Suppressor macrophage treated with lipopolysaccharide for 1 hour (primary cell): ENCODE results near the gene UPF3A.
"Not testable (repeated sequence)": the region's sequence is repeated elsewhere in the genome, so short reads cannot be mapped to it uniquely, and the experiment has no call there.

Experiments
- DNase-seq, 3 donors: peaks; one replicate each; pipeline ENCODE4 v3.0.0-alpha.2; 2020 to 2022

UPF3A gene, protein sequence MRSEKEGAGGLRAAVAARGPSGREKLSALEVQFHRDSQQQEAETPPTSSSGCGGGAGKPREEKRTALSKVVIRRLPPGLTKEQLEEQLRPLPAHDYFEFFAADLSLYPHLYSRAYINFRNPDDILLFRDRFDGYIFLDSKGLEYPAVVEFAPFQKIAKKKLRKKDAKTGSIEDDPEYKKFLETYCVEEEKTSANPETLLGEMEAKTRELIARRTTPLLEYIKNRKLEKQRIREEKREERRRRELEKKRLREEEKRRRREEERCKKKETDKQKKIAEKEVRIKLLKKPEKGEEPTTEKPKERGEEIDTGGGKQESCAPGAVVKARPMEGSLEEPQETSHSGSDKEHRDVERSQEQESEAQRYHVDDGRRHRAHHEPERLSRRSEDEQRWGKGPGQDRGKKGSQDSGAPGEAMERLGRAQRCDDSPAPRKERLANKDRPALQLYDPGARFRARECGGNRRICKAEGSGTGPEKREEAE

GRCh38 chr13:114281351-114282040 lies at the start of gene UPF3A:
Gene UPF3A, plus strand, starts transcription at chr13:114281601. Its CDS starts 39 bp downstream, at chr13:114281640.
- peak; percentile 92 to 97 (median 96) for DNase-seq

DNA sequence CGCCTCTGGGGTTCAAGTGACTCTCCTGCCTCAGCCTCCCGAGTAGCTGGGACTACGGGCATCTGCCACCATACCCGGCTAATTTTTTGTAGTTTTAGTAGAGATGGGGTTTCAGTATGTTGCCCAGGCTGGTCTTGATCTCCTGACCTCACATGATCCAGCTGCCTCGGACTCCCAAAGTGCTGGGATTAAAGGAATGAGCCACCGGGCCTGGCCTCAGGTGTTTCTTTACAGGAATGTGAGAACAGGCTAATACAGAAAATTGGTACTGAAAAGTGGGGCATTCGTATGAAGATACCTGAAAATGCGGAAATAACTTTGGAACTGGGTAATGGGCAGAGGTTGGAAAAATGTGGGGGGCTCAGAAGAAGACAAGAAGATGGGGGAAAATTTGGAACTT lies 49.5 kb upstream of the UPF3A start:
- DNase-seq: no peak

DNA sequence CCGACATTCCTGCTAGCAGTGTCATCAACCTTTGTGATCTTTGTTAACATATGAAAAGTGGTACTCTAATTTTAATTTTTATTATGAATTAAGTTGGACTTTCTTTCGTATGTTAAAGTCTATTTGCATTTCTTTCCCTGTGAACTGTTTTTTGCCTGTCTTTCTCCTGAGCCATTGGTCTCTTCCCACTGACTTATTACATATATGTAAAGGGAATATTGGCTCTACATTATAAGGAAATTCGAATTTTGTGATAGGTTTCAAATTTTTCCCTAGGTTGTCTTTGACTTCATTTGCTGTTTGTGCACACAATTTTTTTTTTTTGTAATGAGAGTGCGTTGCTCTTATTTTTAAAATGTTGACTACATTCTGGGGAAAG lies 47.1 kb upstream of the UPF3A start:
- DNase-seq: no peak

DNA sequence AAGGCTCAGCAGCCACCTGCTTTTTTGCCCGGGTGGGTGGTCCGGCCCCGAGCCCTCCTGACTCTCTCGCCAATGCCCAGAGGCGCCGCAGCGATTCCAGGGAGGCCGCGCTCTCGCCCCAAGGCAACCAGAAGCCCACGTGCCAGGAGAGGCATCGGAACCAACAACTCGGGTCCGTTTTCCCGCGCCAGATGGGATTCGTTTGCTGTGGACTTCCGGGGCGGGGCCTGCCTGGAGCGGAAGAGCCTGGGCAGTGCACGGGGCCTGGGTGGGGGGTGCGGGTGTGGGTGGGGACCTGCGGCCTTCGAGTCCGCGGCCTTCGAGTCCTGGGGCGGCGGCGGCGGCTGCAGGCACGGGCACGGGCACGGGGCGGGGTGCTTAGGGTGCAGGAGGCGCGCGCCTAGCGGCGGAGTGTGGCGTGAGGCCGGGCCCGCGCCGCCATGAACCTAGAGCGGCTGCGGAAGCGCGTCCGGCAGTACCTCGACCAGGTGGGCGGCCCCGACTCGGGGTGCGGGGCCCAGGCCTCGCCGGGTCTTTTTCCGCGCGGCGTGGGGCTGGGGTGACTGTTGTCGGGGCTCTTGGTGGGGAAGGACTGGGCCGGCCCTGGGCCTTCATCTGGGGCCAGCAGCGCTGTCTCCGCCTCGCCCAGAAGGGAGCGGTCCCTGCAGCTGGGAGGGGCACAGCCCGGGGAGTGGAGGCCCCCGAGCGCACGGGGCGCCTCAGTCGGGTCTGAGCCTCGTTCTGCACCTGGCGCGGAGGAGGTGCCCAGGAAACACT lies 46.6 kb upstream of the UPF3A start, which contains the start of gene CDC16:
TSS of gene CDC16 (plus strand) at position 253 of the 777 bp plus-strand sequence. CDS start at position 441, 188 bp downstream.
- DNase-seq: peak; percentile 89 to 97 (median 94)

- DNase-seq: no peak
These were observed 45.7 kb upstream of the UPF3A start for GRCh38 chr13:114235697-114236096.

DNA sequence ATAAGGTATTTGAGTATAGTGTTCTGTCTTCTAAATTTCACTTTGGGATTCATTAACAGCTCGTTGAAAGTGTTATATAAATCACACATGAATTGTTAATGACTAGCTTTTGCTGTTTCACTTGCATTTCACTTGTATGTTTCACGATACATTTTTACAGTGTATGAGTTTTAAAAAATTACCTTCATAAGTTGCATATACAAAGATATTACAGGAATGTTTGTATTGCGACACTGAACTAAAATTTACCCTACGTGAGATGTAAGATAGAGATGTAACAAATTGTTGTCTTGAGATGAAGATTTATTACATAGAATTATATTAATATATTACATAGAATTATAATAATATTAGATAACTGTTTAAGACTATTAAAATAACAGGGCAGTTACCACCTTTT lies 45.2 kb upstream of the UPF3A start:
- no peak for DNase-seq

GRCh38 chr13:114237415-114238112 lies 43.8 kb upstream of the UPF3A start:
- no peak for DNase-seq

- no peak for DNase-seq
These were observed 39.5 kb upstream of the UPF3A start for GRCh38 chr13:114241918-114242317.

GRCh38 chr13:114243971-114244370 lies 37.4 kb upstream of the UPF3A start:
- DNase-seq: no peak

GRCh38 chr13:114244637-114245036 lies 36.8 kb upstream of the UPF3A start:
- DNase-seq: no peak

GRCh38 chr13:114248011-114248410 lies 33.4 kb upstream of the UPF3A start:
- no peak for DNase-seq

DNA sequence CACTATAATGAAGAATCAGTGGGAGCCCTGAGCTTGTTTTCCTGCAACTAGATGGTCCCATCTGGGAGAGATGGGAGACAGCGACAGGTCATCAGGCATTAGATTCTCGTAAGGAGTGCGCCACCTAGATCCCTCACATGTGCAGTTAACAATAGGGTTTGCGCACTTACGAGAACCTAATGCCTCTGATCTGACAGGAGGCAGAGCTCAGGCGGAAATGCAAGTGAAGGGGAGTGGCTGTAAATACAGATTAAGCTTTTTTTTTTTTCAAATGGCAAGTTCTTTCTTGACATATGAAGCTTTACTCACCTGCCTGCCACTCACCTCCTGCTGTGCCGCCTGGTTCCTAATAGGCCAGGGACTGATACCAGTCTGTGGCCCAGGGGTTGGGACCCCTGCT lies 32.3 kb upstream of the UPF3A start:
- DNase-seq: no peak

DNA sequence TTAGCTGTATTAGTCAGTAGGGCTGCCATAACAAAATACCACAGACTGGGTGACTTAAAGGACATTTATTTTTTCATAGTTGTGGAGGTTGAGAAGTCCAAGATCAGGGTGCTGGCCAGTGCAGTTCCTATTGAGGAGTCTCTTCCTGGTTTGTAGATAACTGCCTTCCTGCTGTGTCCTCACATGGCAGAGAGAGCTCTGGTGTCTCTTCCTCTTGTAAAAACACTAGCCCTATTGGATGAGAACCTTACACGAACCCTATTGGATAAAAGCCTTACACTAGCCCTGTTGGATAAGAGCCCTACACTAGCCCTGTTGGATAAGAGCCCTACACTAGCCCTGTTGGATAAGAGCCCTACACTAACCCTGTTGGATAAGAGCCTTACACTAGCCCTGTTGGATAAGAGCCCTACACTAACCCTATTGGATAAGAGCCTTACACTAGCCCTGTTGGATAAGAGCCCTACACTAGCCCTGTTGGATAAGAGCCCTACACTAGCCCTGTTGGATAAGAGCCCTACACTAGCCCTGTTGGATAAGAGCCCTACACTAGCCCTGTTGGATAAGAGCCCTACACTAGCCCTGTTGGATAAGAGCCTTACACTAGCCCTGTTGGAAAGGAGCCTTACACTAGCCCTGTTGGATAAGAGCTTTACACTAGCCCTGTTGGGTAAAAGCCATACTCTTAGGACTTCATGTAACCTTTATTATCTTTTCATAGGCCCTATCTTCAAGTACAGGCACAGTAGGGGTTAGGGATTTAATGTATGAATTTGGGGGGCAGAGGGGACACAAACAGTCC lies 29.6 kb upstream of the UPF3A start:
- not testable (repeated sequence) for DNase-seq

DNA sequence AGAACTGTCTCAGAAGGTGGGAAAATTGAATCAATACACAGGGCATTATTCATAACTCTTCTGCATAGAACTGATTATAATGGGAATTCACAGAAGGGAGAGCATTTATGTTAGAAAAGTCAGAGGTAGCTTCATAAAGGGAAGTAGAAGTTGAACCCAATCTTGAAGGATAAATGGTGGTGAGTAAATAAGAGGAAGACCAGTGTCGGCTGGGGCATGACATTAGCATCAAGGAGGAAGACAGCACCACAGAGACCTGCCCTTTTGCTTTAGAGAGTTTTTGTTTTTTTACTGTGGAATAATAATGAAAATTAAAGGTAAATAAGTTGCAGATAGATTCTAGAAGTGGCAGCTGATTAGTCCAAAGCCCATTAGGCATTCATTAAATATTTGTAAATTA lies 24.9 kb upstream of the UPF3A start:
- DNase-seq: peak in 2 of 3 donors; percentile 22 to 28

GRCh38 chr13:114257014-114257413 lies 24.4 kb upstream of the UPF3A start:
- no peak for DNase-seq

DNA sequence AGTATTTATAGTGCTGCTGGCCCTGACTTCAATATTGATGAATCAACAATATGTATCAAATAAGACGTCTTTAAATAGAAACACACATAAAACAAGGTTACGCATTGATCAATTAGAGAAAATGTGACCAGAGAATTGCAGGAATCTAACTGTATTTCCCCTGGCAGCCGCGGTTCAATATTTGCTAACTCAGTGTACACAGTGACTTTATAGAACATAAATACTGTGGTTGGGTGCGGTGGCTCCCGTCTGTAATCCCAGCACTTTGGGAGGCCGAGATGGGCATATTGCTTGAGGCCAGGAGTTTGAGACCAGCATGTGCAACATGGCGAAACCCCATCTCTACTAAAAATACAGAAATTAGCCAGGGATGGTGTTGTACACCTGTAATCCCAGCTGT lies 22.8 kb upstream of the UPF3A start:
- no peak for DNase-seq

- no peak for DNase-seq
These were observed 22.0 kb upstream of the UPF3A start for GRCh38 chr13:114259374-114259773.

DNA sequence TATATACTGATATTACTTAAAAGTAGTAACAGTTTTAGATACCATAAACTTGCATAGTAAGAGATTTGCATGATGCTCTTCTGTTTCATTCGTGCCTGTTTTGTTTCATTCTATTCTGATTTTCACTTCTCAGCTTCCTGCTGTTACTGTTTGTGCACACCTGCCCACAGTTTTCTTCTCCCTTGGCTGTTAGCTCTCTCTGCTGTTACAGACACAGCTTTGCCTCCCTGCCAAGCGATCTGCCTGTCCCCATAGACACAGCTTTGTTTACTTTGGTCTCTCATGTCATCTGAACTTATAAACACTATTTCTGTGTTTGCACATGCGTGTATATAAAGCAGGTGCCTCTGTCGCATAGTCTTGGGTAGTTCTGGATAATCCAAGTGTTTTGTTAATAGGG lies 21.4 kb upstream of the UPF3A start:
- DNase-seq: no peak

DNA sequence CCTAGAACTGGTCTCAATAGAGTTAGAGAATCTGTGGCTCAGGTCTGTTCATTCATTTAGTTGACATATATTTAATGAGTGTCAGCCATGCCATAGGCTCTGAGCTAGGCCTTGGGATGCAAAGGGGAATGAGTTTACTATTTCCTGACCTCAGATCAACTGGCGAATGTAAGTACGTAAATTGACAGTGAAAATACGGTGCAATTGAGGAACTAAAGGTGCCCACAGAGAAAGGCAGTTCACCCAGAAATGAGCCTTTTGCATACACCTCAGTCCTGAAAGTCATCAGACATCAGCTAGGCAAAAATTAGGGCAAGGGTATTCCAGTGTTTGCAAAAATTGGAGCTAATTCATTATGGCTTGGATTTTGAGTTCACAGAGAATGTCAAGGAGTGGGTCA lies 20.6 kb upstream of the UPF3A start:
- no peak for DNase-seq

DNA sequence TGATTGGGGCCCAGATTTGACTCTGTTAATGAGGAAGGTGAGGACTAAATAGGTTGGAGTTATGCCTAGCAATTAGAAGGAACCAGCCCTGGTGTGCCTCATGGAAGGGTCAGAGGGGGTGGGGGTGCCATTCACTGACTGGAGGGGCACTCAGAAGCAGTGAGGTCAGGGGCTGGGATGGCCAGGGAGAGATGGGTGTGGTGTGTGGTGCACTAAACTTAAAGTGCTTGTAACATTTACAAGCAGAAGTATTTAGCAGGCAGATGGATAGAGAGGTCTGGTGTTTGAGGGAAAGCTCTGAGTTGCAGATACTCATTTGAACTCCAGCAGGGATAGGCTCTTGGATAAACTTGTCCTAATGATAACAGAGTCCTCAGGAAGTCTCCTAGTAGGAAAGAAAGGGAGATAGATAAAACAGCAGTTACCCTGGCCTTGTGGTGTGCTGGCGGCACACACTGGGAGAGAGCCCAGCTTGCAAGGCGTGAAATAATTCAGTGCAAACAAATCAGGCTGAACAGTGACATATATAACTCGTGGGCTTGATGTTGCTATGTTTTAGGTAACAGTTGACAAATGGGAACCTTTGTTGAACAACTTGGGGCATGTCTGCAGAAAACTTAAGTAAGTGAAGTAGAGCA lies 20.0 kb upstream of the UPF3A start:
- no peak for DNase-seq

DNA sequence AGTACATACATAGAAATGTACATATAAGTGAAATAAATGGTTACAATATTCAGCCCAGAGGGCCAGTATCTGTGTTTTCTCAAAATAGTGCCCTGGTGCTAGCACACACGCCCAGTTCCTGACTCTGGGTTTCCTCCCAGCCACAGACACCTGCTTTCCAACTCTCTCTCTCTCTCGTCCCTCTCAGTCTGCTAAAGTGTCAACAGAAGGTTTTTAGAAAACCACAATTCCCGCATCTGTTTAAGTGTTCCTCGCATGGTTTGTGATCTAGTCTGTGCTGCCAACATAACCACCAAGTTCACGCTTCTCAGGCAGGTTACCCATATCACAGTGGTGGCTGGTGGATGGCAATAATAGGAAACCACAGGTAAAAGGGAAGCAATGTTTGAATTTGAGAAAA lies 17.8 kb upstream of the UPF3A start:
- DNase-seq: no peak
